ENCODE measurements around the gene SRSF5. TPM values are rescaled to one million over a fixed set of nuclear protein-coding genes. Genes with fewer than 3 reads are reported as not detected.

SRSF5 gene
- total and polyA plus RNA-seq, 4 donors, result 136 to 532 (median 395) TPM

DNA sequence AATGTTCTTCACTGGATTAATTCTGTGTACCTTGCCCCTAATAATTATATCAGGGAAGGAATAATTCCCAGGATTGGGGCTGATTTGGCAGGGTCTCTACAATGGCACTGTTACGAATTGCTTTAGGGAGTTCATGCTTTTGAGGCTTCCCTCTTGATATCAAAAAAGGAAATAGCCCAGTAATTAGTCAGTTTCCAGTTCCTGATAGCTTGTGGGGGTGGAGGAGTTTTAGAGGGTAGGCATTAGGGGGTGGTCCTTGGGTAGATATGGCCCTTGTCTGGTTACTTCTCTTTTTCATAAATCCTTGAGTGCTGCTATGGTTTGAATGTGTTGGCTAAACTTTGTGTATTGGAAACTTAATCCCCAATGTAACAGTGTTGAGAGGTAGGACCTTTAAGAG is 6.1 kb upstream of the SRSF5 start:
- DNase-seq (no peak), ATAC-seq (ENCODE audit: low FRiP score) (no peak)
- Histone ChIP-seq H3K9me3 (ENCODE audit: control insufficient read depth, low read length) (no peaks in the 10 kb centered on the region), H3K4me1 (ENCODE audit: control insufficient read depth in 1 of 2, insufficient read depth in 2 of 2, low read length in 2 of 2) (no peaks in the 10 kb centered on the region), H3K36me3 (ENCODE audit: control insufficient read depth in 1 of 2, insufficient read depth in 2 of 2, low read length in 1 of 2) (no peaks in the 10 kb centered on the region), H3K27ac (ENCODE audit: low read depth in 1 of 2, low read length in 2 of 2) (no peak overlapping the region), H3K4me3 (ENCODE audit: low read length in 2 of 2) (no peak overlapping the region), H3K27me3 (ENCODE audit: control insufficient read depth in 1 of 2, insufficient read depth in 2 of 2, low read length in 1 of 2) (no peaks in the 10 kb centered on the region)
- intact Hi-C loops (cut with DNase I), result no loop called here
- 73 to 79% methylated on average over 1 of the region's 1 CpG for WGBS, 2 donors

DNA sequence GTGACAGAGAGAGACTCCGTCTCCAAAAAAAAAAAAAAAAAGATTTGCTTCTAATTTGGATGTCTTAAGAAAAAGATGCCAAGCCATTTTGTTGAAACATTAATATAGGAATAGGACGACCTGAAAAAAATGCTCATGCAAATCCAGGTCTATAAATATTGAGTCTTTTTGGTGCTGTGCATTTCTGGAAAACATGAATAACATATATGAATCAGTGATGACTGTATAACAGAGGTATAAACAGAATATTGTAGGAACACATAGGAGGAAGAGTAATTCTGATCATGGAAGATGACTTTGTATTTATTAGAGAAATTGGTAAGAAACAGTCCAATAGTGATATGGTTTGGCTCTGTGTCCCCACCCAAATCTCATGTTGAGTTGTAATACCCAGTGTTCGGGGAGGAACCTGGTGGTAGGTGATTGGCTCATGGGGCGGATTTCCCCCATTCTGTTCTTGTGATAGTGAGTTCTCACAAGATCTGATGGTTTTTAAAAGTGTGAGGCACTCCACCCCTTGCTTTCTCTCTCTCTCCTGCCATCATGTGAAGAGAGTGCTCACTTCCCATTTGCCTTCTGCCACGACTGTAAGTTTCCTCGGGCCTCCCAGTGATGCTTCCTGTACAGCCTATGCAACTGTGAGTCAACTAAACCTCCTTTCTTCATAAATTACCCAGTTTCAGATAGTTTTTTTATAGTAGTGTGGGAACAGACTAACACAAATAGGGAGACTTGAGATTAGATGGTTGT is 3.0 kb upstream of the SRSF5 start:
- DNase-seq (no peak), ATAC-seq (ENCODE audit: low FRiP score) (no peak)
- peaks cover 5 to 6% of the 10 kb centered on the region in 2 donors for H3K4me1 ChIP-seq (ENCODE audit: control insufficient read depth in 1 of 2, insufficient read depth in 2 of 2, low read length in 2 of 2)
- H3K4me3 ChIP-seq (ENCODE audit: low read length in 2 of 2), result no peak overlapping the region
- intact Hi-C loops (cut with DNase I), result no loop called here
- no peak overlapping the region for H3K27ac ChIP-seq (ENCODE audit: low read depth in 1 of 2, low read length in 2 of 2)
- peaks cover 0 to 3% of the 10 kb centered on the region in 2 donors for H3K36me3 ChIP-seq (ENCODE audit: control insufficient read depth in 1 of 2, insufficient read depth in 2 of 2, low read length in 1 of 2)
- WGBS, 2 donors, result 66 to 68% methylated on average over 6 of the region's 6 CpGs
- no peaks in the 10 kb centered on the region for H3K27me3 ChIP-seq (ENCODE audit: control insufficient read depth in 1 of 2, insufficient read depth in 2 of 2, low read length in 1 of 2)
- H3K9me3 ChIP-seq (ENCODE audit: control insufficient read depth, low read length), result no peaks in the 10 kb centered on the region

DNA sequence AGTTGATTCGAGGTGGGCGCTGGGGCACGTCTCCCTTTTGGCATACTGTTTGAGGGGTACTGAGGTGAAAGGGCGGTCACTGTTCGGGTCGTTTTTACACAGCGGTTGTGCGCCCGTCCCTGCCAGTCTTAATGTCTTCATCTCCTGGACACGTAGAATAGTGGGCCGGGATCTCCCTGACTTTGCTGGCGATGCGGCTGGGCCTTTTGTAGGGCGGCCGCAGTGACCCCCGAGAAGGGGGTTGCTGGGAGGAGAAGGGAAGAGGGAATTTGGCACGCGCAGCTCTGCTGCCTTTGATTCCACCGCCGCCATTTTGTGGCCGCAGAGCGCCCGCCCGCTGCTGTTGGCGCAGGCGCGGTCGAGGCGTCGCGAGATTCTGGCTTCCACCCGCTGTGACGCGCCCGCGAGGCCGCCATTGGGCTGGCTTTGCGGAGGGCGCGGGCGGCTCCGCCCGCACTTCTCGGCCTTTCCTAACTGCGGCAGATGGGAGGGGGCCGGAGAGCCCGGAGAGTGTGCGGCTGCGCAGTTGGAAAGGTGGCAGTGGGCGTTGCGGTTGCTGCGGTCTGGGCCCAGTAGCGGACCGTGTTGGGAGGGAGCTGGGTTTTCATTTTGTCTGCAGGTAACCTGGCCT is 542 bp downstream of the SRSF5 start:
- H3K9me3 ChIP-seq (ENCODE audit: control insufficient read depth, low read length), result no peaks in the 10 kb centered on the region
- H3K36me3 ChIP-seq (ENCODE audit: control insufficient read depth in 1 of 2, insufficient read depth in 2 of 2, low read length in 1 of 2), result peaks cover 0 to 9% of the 10 kb centered on the region in 2 donors
- H3K4me3 ChIP-seq (ENCODE audit: low read length in 2 of 2), result peak overlapping the region; percentile 95 to 96
- H3K27ac ChIP-seq (ENCODE audit: low read depth in 1 of 2, low read length in 2 of 2), result peak overlapping the region; percentile 94 to 100
- H3K27me3 ChIP-seq (ENCODE audit: control insufficient read depth in 1 of 2, insufficient read depth in 2 of 2, low read length in 1 of 2), result no peaks in the 10 kb centered on the region
- WGBS, 2 donors, result 0% methylated on average over 46 to 54 of the region's 54 CpGs
- peak; percentile 95 for ATAC-seq (ENCODE audit: low FRiP score)
- peak; percentile 95 to 97 for DNase-seq
- H3K4me1 ChIP-seq (ENCODE audit: control insufficient read depth in 1 of 2, insufficient read depth in 2 of 2, low read length in 2 of 2), result peaks cover 5 to 7% of the 10 kb centered on the region in 2 donors
- intact Hi-C loops (cut with DNase I), result no loop called here

DNA sequence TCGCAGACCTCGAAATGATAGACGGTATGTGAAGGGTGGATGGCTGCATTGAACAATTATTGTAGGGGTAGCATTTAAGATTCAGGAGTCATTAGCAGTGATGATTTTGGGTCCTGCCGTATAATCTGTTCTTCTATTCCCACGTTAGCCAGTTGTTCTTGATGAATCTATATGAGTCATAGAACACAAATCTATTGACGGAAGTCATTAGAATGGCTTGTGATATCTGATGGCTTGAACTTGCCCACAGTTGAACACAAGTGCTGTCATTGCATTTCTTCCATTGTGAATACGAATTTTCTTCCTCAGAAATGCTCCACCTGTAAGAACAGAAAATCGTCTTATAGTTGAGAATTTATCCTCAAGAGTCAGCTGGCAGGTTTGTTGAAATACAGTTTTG is 1.9 kb downstream of the SRSF5 start:
- Histone ChIP-seq H3K9me3 (ENCODE audit: control insufficient read depth, low read length) (no peaks in the 10 kb centered on the region), H3K4me3 (ENCODE audit: low read length in 2 of 2) (peak overlapping the region in 1 of 2 donors; percentile 87), H3K4me1 (ENCODE audit: control insufficient read depth in 1 of 2, insufficient read depth in 2 of 2, low read length in 2 of 2) (peaks cover 5 to 7% of the 10 kb centered on the region in 2 donors), H3K36me3 (ENCODE audit: control insufficient read depth in 1 of 2, insufficient read depth in 2 of 2, low read length in 1 of 2) (peaks cover 2 to 12% of the 10 kb centered on the region in 2 donors), H3K27me3 (ENCODE audit: control insufficient read depth in 1 of 2, insufficient read depth in 2 of 2, low read length in 1 of 2) (no peaks in the 10 kb centered on the region), H3K27ac (ENCODE audit: low read depth in 1 of 2, low read length in 2 of 2) (no peak overlapping the region)
- 84 to 87% methylated on average over 8 of the region's 8 CpGs for WGBS, 2 donors
- ATAC-seq (ENCODE audit: low FRiP score), result no peak
- intact Hi-C loops (cut with DNase I), result no loop called here
- DNase-seq, result no peak

DNA sequence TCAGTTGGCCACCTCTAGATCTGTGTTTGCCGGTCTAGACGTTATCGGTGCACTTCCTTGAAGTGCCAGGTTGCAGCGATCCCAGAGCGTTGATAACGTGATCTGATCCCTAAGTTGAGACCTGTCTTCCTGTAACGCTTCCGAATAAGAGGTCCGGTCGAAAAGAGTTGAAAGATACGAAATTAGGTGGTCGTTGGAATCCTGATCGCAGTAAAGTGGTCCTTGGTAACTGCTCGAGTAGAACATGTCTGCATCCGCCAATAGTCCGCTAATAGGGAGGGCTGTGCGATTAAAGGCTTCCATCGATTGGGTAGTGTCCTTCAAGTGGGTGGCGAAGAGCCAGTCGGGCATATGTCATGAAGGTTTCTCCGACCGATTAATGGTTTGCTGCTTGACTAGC is 2.7 kb downstream of the SRSF5 start:
- H3K4me1 ChIP-seq (ENCODE audit: control insufficient read depth in 1 of 2, insufficient read depth in 2 of 2, low read length in 2 of 2), result peaks cover 5 to 7% of the 10 kb centered on the region in 2 donors
- no peak for ATAC-seq (ENCODE audit: low FRiP score)
- intact Hi-C loops (cut with DNase I), result no loop called here
- DNase-seq, result no peak
- H3K36me3 ChIP-seq (ENCODE audit: control insufficient read depth in 1 of 2, insufficient read depth in 2 of 2, low read length in 1 of 2), result peaks cover 2 to 12% of the 10 kb centered on the region in 2 donors
- H3K9me3 ChIP-seq (ENCODE audit: control insufficient read depth, low read length), result no peaks in the 10 kb centered on the region
- no peaks in the 10 kb centered on the region for H3K27me3 ChIP-seq (ENCODE audit: control insufficient read depth in 1 of 2, insufficient read depth in 2 of 2, low read length in 1 of 2)
- H3K27ac ChIP-seq (ENCODE audit: low read depth in 1 of 2, low read length in 2 of 2), result no peak overlapping the region
- WGBS, 2 donors, result 92% methylated on average over 22 of the region's 22 CpGs
- H3K4me3 ChIP-seq (ENCODE audit: low read length in 2 of 2), result no peak overlapping the region

DNA sequence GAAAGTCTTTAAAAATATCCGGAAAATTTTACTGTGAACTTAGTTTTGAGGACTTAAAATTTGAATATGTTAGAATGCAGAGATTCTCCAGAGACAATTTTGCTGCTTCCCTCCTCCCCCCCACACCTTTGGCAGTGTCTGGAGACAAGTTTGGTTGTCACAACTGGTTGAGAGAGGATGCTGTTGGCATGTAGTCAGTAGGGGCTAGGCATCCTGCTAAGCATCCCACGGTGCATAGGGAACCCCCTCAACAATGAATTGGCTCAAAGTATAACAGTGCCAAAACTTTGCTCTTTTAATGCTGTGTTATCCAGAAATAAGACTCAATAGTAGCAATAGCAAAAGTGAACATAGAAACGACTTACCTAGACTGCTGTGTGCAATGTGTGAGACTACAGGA is 3.6 kb downstream of the SRSF5 start:
- 85 to 89% methylated on average over 3 of the region's 3 CpGs for WGBS, 2 donors
- H3K4me3 ChIP-seq (ENCODE audit: low read length in 2 of 2), result no peak overlapping the region
- peaks cover 2 to 12% of the 10 kb centered on the region in 2 donors for H3K36me3 ChIP-seq (ENCODE audit: control insufficient read depth in 1 of 2, insufficient read depth in 2 of 2, low read length in 1 of 2)
- ATAC-seq (ENCODE audit: low FRiP score) (no peak), DNase-seq (no peak)
- intact Hi-C loops (cut with DNase I), result no loop called here
- peaks cover 5 to 7% of the 10 kb centered on the region in 2 donors for H3K4me1 ChIP-seq (ENCODE audit: control insufficient read depth in 1 of 2, insufficient read depth in 2 of 2, low read length in 2 of 2)
- no peaks in the 10 kb centered on the region for H3K27me3 ChIP-seq (ENCODE audit: control insufficient read depth in 1 of 2, insufficient read depth in 2 of 2, low read length in 1 of 2)
- H3K27ac ChIP-seq (ENCODE audit: low read depth in 1 of 2, low read length in 2 of 2), result peak overlapping the region in 1 of 2 donors; percentile 23
- no peaks in the 10 kb centered on the region for H3K9me3 ChIP-seq (ENCODE audit: control insufficient read depth, low read length)

DNA sequence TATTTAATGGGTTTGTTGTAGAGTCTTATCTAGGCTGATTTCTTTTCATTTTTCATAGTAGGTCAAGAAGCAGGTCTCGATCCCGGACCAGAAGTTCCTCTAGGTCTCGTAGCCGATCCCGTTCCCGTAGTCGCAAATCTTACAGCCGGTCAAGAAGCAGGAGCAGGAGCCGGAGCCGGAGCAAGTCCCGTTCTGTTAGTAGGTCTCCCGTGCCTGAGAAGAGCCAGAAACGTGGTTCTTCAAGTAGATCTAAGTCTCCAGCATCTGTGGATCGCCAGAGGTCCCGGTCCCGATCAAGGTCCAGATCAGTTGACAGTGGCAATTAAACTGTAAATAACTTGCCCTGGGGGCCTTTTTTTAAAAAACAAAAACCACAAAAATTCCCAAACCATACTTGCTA is 4.2 kb downstream of the SRSF5 start:
- intact Hi-C loops (cut with DNase I), result no loop called here

DNA sequence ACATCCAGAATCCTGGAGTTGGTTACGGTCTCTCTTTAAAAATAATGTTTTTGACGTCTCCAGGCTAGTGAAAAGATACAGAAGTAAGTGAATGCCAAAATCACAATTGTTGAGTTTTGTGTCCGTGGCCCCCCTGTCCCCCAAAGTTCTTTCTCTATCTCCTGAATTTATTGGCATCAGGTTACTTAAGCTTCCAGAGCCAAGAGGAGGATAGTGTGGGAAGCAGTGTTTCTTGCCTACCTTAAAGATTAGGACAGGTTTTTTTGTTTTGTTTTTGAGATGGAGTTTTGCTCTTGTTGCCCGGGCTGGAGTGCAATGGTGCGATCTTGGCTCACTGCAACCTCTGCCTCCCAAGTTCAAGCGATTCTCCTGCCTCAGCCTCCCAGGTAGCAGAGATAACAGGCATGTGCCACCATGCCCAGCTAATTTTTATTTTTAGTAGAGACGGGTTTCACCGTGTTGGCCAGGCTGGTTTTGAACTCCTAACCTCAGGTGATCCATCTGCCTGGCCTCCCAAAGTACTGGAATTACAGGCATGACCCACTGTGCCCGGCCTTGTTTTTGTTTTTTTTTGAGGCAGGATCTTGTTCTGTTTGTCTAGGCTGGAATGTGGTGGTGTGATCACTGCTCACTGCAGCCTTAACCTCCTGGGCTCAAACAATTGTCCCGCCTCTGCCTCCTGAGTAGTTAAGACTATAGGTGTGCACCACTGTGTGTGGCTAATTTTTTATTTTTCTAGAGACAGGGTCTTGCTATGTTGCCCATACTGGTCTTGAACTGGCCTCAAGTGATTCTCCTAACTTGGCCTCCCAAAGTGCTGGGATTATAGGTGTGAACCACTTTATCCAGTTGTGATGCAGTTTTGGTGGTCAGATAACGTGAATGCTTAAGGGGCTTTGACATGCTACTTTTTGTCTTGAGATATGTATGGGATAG is 5.4 kb downstream of the SRSF5 start:
- no peak overlapping the region for H3K4me3 ChIP-seq (ENCODE audit: low read length in 2 of 2)
- DNase-seq, result no peak
- H3K27me3 ChIP-seq (ENCODE audit: control insufficient read depth in 1 of 2, insufficient read depth in 2 of 2, low read length in 1 of 2), result no peaks in the 10 kb centered on the region
- H3K36me3 ChIP-seq (ENCODE audit: control insufficient read depth in 1 of 2, insufficient read depth in 2 of 2, low read length in 1 of 2), result peaks cover 2 to 15% of the 10 kb centered on the region in 2 donors
- H3K9me3 ChIP-seq (ENCODE audit: control insufficient read depth, low read length), result no peaks in the 10 kb centered on the region
- peaks cover 5 to 7% of the 10 kb centered on the region in 2 donors for H3K4me1 ChIP-seq (ENCODE audit: control insufficient read depth in 1 of 2, insufficient read depth in 2 of 2, low read length in 2 of 2)
- H3K27ac ChIP-seq (ENCODE audit: low read depth in 1 of 2, low read length in 2 of 2), result no peak overlapping the region
- no peak for ATAC-seq (ENCODE audit: low FRiP score)
- WGBS, 2 donors, result 75 to 77% methylated on average over 11 of the region's 11 CpGs
- intact Hi-C loops (cut with DNase I), result no loop called here

More for the DNA sequence above, 4.2 kb downstream of the SRSF5 start:
- Histone ChIP-seq H3K27ac (ENCODE audit: low read depth in 1 of 2, low read length in 2 of 2) (no peak overlapping the region), H3K27me3 (ENCODE audit: control insufficient read depth in 1 of 2, insufficient read depth in 2 of 2, low read length in 1 of 2) (no peaks in the 10 kb centered on the region), H3K9me3 (ENCODE audit: control insufficient read depth, low read length) (no peaks in the 10 kb centered on the region), H3K4me3 (ENCODE audit: low read length in 2 of 2) (no peak overlapping the region), H3K36me3 (ENCODE audit: control insufficient read depth in 1 of 2, insufficient read depth in 2 of 2, low read length in 1 of 2) (peaks cover 2 to 13% of the 10 kb centered on the region in 2 donors), H3K4me1 (ENCODE audit: control insufficient read depth in 1 of 2, insufficient read depth in 2 of 2, low read length in 2 of 2) (peaks cover 5 to 7% of the 10 kb centered on the region in 2 donors)
- ATAC-seq (ENCODE audit: low FRiP score) (no peak), DNase-seq (no peak)
- 89% methylated on average over 16 of the region's 16 CpGs for WGBS, 2 donors

Data from aorta (tissue), 5 donors.